NCI-H82 treated with DMSO at 0.1 percent for 48 hours (cell line): Measurements from ENCODE around the gene GUCD1.

ENCODE experiments used
- DNase-seq: peaks from one replicate; lab custom pipeline; 2025; ENCODE audit not compliant: unreplicated experiment; lab: John Stamatoyannopoulos, UW

The GUCD1 gene

DNA sequence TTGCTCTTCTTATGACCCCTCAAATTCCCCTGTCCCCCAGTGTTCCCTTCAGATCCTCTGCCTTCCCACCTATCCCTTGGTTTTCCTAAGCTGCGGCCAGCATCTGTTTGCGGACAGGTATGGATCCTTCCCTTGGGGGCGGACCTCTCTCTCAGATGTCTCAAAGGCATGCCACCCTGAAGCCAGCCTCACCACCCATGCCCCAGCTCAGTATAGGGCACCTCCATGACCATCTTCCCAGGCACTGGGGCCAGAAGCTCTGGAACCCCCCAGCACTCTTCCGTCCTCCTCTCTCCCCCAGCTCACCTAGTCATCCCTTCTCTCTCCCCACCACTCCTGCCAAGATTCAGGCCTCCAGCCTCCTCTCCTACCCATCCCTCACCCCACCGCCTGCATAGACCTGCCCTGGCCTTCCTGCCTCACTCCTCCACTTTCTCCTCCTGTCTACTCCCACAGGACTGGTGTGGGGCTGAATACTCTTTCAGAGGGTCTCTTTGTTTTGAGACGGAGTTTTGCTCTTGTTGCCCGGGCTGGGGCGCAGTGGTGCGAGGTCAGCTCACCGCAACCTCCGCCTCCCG is 35.7 kb upstream of the GUCD1 start:
- no peak for DNase-seq

DNA sequence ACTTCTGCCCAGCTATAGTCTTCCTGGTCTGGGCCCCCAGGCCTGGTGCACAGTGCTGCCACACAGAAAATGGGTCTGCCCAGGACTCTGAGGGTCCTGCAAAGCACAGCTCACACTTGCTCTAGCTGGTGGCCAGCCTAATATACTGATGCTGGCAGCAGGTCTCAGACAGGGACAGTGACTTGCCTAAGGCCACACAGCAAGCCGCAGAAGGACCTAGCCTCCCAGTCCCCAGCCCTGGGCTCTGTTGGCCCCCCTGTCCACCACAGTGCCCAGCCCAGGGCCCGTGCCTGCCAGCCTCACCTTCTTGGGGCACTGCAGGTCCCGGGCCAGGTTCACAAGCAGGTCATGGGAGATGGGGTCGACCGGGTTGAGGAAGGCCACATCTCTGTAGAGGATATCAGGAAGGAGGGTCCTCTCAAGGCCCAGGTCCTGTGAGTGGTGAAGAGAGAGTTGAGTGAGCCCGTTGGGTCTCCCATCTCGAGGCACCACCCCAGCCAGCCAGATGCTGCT is 34.6 kb upstream of the GUCD1 start:
- DNase-seq = no peak

DNA sequence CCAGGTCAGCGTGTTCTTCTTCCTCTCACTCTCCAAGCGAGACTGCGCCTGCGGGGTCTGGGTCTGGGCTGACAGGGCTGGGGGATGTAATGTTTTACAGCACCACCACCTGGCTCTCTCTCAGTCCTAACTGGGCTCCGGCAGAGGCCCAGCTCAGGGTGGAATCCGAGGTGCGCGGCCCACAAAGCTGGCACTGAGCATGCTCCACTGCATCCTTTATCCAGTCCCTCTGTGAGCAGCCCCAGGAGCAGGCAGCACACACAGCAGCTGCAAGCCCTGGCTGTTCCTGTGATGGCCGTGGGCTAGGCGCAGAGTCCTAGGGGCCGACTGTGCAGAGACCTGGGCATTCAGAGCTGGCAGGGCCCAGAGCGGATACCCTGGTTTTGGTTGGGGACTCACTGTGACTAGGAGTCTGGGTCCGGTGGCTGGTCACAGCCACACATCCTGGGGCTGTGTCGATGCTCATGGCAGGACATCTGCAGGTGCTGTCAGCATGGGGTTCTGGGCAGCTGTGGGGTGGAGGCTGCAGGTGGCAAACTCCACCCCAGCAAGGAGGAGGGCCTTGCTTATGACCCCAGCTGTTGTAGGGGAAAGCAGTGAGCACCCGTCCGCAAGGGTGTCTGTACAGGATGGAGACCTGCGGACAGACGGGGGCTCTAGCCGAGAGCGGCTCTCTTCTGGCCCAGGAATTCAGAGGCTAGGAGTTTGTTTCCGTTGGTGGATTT is 34.0 kb upstream of the GUCD1 start:
- DNase-seq = no peak

DNA sequence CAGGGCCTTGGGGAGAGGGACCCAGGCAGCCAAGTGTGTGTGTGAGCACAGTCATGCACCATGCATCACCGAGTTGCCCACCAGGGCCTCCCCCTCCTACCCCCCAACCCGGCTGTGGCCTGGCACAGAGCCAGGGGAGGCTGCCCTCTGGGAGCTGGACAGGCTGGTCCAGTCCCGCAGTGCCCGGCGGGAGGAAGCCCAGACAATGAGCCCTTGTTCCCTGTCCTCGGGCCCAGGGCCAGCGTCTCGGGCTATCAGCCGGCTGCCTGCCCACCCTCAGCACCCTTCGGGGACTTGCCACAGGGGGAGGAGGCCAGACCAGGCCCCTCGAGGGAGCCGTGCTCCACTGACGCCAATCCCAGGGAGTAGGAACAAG is 33.4 kb upstream of the GUCD1 start:
- DNase-seq = no peak

DNA sequence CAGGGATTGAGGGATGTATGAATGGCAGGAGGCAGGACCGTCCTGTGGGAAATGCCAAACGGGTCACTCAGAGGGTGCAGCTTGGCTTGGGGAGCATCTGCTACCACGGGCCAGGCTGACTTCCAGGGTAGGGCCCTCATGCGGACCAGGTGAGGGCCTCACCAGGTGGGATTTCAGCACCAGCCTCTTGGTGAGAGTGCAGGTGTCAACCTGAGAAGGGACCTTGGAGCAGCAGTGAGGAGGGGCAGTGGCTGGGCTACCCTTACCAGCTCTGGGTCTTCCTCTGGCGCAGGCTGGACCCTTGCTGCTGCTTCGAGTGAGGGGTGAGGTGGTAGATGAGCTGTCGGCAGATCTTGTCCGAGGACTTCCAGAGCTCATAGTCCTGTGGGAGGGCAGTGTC is 33.0 kb upstream of the GUCD1 start:
- no peak for DNase-seq

DNA sequence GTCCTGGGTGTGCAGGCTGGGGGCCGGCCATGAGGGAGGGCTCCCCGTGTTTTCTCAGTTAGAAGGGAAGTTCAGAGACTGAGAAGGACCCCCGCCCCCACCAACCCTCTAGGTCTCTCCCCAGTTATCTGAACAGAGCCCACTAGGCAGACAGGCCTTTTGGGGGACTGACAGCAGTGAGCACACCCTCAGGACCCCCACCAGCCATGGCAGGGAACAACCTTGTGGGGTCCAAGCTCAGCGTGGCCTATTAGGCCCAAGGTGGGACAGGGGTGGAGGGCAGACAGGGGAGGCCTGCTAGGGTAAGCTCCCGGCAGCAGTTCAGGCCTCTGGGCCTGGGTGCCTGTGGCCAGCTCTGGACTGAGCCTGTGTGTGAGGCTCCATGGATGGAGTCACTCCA is 32.3 kb upstream of the GUCD1 start:
- DNase-seq = no peak

DNA sequence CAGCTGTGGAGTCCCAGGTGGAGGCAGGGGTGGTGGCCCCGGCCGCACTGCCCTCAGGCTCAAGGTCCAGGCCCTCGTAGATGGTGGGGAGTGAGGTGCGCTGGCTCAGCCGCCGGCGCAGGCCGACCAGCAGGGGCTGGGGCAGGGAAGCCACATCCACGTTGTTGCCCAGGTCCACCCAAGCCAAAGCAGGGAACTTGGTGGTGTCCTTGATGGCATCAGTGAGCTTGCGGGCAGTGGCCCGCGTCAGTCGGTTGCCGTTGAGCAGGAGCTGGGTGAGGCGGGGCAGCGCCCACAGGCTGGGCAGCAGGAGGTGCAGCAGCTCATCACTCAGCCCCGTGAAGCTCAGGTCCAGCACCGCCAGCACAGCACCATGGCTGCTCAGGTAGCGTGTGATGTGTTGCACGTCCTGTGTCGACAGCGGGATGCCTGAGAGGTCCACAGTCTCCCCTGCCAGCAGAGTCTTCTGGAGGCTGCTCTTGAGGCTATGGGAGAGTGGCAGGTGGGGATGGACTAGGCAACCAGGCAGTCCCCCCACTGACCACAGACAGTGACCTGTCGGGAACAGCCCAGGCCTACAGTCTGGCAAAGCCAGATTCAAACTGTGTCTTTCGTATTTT is 31.1 kb upstream of the GUCD1 start:
- DNase-seq = no peak

DNA sequence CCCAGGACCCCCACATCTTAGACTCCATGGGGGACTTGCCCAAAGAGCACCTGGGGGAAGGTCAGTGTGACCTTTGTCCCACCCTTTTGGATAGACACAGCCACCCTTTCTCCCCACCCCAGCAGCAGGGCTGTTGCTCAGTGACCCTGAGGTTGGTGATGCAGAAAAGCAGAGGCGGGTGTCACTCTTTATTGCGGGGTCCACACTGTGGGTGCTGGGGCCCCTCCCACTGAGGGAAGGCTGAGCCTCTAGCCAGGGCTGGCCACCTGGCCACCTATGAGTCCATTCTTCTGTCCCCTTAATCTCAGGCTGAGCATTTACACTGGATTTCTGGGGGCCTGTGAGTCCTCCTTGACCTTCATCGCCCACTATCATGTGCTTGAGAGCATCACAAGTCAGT is 30.5 kb upstream of the GUCD1 start:
- no peak for DNase-seq

DNA sequence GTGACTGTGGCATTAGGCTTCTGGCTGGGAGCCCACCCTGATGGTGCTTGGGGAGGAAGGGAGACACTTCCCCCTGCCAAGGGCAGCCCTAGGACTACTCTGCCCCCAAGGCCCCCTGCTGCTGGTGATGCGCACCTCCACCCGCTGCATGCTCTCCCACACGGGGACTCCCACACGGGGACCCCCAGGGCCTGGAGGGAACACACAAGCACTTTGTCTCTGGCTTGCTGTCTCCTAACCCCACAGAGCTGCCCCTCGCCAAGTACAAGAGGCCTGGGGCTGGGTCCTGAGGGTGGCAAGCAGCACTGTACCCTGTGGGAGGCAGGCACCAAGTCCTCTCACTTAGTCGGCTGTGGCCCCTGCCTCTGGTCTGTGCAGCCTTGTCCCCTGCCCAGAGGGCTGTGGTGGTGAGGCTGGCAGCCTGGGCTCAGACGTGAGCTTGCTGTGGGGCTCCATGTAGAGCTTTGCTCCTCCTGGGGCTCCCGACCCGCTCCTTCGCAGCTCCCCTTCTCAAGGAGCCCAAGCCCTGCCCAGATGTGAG is 30.0 kb upstream of the GUCD1 start:
- DNase-seq = no peak

DNA sequence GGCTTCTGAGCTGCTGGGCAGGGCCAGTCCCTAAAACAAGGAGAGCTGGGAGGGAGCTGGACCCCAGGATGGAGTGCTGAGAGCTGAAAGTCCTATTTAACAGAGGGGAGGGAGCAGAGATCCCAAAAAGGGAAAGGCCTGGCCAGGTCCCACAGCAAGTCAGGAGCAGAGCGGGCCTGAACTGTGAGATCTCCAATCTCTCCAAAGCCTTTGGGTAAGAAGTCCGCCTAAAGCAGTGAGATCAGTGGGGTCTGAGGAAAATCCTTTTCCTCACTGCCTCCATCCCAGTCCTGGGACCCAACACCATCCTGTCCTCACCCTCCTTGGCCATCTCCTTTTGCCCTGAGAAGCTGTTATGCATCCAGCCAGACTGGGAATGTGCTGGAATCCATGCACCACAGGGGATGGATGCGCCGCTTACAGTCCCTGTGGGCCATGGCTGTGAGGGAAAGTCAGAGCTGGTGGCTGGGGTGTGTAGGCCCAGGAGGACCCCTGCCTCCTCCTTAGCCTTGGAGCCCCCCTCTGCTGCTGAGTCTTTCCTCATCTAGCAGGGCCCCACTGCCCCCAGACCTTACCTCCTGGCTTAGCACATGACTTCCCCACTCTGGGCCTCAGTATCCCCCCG is 29.3 kb upstream of the GUCD1 start:
- DNase-seq = no peak

DNA sequence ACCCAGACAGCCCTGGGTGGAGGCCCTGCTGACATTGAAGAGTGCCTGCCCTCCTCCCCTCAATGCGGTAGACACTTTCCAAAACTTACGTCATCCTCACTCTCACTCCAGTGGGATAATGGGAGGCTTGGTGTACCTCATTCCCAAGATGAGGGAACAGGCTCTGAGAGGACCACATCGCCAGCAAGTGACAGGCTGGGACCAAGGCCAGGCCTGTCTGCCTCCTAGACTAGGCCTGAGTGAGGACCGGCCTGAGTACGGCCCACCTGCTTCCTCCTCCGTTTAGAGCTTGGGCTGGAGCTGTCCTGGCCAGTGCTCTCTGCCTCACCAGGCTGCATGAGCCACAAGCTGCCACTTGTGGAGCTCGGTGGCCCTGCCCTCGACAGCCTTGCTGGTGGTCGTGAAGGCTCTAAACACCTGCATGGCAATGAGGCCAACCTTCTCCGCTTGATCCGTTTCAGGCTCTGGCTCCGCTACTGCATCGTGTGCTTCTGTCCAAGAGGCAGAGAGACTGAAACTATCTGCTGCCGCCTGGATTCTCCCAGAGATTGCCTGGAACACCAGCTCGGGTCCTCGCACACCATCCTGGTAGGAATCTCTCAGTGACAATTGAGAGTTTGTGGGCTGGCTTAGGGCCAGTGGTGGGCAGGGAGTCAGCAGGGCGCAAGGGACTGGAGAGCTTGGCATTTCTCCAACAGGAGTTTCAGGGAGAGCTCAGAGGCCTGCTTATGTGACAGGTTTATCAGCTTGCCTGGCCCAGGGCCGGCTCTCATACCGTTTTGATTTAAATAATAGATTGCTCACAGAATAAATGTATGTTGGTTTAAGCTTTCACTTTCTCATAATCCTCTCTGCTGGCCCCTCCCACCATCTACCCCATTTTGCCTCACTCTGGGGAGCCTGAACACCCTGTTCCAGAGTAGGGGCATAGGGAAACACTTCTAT is 28.6 kb upstream of the GUCD1 start:
- DNase-seq = no peak

DNA sequence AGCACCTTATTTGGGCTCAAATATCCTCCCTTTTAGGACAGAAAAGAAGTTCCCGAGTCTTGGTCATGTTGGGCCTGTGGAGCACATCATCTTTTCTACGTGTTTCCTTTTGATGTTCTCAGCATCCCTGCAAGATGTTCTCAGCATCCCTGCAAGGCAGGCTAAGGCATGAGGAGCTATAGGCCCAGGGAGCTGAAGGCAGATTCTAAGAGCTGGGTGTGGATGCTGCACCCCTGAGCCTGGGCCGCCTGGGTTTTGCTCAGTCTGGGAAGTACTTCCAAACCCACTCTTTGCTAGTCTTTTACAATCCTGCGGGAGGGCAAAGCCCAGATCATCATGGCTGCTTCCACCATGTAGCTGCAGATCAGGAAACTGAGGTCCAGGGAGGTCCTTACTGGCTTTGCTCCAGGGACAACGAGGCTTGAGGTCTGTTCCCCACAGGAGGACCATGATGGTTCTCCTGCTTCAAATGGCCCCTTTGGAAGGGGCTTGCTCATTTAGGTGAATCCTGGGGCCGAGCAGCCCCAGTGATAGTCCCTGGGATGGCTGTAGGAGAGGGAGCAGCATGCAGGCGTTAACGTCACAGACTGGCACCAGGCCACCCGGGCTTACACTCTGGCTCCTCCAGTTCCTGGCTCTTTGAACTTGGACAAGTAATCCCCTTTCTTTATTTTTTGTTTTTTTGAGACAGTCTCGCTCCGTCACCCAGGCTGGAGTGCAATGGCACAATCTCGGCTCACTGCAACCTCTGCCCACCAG is 27.3 kb upstream of the GUCD1 start:
- DNase-seq = no peak

DNA sequence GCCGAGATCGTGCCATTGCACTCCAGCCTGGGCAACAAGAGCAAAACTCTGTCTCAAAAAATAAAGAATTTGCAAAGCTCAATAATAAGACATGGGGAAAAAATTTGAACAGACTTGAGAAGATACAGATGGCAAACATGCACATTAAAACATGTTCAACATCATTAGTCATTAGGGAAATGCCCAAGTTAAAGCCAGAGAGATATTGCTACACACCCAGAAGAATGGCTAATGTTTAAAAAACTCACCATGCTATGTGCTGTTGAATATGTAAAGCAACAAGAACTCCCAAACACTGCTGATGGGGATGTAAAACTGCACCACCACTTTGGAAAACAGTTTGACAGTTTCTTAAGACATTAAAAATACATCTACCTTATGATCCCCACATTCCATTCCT is 25.3 kb upstream of the GUCD1 start:
- no peak for DNase-seq

DNA sequence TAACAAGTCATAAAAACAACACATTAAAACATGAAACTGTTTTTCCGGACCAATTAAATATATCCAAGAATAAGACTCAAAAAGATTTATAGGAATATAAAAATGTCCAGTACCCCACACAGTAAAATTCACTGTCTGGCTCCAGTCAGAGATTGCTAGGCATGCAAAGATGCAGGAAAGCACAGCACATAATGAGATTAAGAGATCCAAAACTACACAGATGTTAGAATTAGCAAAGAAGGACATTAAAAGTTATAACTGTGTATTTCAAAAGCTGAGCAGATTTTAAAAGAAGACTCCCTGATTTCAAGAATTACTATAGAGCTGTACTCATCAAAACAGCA is 24.3 kb upstream of the GUCD1 start:
- no peak for DNase-seq

DNA sequence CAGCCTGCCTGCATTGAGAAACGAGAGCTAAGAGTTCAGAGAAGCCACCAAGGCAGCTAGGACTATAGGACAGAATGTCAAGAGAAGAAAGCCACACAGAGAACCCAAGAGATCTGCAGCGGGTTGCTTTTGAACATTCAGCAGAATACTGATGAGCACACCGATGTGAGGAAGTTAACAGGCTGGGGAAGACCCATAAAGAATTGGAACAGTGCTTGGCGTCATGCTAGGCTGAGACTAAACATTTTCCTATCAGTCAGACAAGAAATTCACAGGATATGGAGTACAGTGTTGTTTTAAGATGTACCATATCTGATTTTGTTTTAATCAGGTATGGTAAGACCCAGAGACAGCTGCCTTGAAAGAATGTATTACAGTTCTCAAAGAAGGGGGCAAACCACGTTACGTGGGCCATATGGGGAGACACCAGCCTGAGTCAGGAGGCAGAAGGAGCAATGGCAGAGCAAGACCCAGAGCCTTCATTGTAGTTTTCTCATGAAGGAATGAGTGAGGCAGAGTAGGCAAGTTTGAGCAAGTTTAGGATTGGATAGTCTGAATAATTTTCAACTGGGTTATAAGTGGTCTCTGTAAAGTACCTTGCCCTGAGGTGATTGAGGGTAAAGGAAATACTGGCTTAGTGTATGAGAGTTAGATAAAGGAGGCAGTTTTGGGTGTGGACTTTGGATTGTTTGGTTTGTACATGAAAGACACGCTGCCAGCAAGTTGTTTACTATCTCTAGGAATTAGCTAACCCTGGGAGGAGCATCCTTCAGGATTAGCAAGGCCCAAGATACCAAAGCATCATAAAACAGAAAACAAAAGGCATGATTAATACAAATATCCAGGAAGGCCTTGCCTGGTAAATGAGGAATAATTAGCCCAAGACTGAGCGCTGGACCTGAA is 23.7 kb upstream of the GUCD1 start:
- no peak for DNase-seq

DNA sequence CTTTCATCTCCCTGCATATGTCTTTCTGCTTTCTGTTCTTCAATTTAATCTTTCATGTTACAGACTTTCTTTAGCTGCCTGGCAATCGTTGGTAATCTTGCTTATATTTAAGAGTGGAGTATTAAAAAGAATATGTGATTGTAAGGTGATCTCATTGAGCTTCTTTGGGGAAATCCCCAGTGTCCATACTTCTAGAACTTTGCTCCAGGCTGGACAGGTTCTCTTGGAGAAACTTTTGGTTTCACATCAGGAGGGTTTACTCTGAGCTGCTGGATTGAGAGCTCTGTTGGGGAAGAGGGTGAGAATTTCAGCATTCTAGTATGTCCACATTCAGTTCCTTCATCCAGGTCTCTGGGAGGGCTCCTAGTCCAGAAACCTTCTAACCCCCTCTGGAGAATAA is 21.8 kb upstream of the GUCD1 start:
- DNase-seq = no peak

DNA sequence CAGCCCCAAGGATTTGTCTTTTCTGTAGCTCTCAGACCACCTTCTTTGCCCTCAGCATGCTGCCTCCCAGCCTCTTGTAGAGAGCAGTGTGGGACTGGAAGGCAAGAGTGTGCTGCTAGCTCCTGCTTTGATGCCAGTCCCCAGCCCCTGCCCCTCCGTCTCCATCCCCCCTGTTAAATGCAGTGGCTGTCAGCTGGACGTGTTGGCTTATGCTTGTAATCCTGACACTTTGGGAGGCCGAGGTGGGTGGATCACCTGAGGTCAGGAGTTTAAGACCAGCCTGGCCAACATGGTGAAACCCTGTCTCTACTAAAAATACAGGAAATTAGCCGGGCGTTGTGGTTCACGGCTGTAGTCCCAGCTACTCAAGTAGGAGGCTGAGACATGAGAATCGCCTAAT is 16.3 kb upstream of the GUCD1 start:
- DNase-seq = no peak

DNA sequence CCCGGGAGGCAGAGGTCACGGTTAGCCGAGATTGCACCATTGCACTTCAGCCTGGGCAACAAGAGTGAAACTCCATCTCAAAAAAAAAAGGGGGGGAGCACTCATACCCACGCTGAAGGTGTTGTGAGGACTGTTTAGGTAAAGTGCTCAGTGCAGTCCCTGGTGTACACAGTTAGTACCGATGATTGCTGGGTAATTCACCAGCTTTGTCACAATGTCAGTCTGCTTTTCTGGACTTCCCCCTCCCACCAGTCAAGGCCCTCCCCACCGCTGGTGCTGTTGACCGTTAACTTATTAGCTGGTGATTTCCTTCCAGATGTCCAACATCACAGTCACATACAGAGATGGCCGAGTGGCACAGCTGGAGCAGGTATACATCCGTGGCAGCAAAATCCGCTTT is 12.7 kb upstream of the GUCD1 start:
- no peak for DNase-seq

DNA sequence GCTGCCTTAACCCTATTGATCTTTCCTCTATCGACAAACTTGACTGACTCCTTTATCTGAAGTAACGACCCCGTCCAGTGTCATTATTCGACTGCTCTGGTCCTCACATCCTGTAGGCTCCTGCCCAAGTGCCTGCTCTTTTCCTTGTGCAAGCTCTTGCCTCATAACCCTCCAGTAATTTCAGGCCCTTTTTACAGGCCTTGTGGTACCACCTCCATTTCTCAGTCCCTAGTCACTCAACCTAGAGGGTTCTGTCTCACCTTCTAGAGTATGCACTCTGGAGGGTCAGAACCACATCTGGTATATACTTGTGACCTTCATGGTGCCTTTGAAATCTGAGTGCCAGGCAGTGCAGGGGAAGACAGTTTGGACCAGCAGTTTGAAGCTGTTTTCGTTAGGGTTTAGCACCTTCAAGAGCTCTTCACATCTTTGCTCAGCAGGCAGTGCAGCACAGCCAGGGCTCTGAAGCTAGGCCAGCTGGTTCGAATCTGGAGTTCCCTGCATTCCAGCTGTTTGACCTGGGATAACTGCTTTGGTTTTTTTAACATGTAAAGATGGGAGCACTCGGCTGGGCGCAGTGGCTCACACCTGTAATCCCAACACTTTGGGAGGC is 12.1 kb upstream of the GUCD1 start:
- DNase-seq = no peak
